IPS DF 6.9 (cell line): ENCODE measurements around the gene CRIP1.

Experiments
- DNase-seq: peaks from one replicate; pipeline ENCODE4 v3.0.0-alpha.2; 2013; ENCODE audit warnings: low read depth, low spot score
- H3K27ac ChIP-seq: one replicate; pipeline ENCODE4 v1.5.1; 2013; ENCODE audit warnings: low read length, control low read depth
- H3K27me3 ChIP-seq: 2 replicates; pipeline ENCODE4 v1.6.1; 2013; ENCODE audit warnings: mild to moderate bottlenecking, low read length; ENCODE audit not compliant: control insufficient read depth, insufficient read depth
- H3K36me3 ChIP-seq: 2 replicates; pipeline ENCODE4 v1.6.1; 2013; ENCODE audit warnings: low read length; ENCODE audit not compliant: control insufficient read depth, insufficient read depth
- H3K4me1 ChIP-seq: 2 replicates; pipeline ENCODE4 v1.6.1; 2013; ENCODE audit warnings: low read length; ENCODE audit not compliant: control insufficient read depth, insufficient read depth
- H3K4me3 ChIP-seq: 2 replicates; pipeline ENCODE4 v1.5.1; 2013; ENCODE audit warnings: mild to moderate bottlenecking, low read length
- H3K9me3 ChIP-seq: 2 replicates; pipeline ENCODE4 v1.6.1; 2013; ENCODE audit warnings: low read length, inconsistent platforms; ENCODE audit not compliant: control insufficient read depth, insufficient read depth
- WGBS: extraction: QIAGEN DNeasy Blood & Tissue Kit; methylation state at CpG from one replicate; pipeline ENCODE4 v1.1.7; 2013; ENCODE audit warnings: mixed read lengths, missing lambda C conversion rate; ENCODE audit not compliant: insufficient read length, insufficient coverage; 5-methylcytosine and 5-hydroxymethylcytosine counted together

CRIP1 gene

GRCh38 chr14:105525861-105526775 is 39.4 kb downstream of the CRIP1 start, which contains the start of gene TMEM121:
Gene TMEM121, plus strand, starts transcription at chr14:105526583. Its CDS starts 2,252 bp downstream, at chr14:105528835.
- Histone ChIP-seq H3K4me3 (no peak within 1 kb of the TSS), H3K36me3 (no peaks in the 10 kb centered on the region; the same call in 1 of the 2 replicates), H3K9me3 (peaks cover 8% of the 10 kb centered on the region), H3K27ac (no peak within 1 kb of the TSS), H3K4me1 (no peaks in the 10 kb centered on the region; the same call in 1 of the 2 replicates), H3K27me3 (no peaks in the 10 kb centered on the region)
- DNase-seq: no peak
- WGBS: no CpG with 5 or more reads among the region's 88 CpGs

GRCh38 chr14:105526776-105527380 is 40.2 kb downstream of the CRIP1 start:
- Histone ChIP-seq H3K27me3 (no peaks in the 10 kb centered on the region), H3K4me3 (no peak overlapping the region), H3K9me3 (peaks cover 10% of the 10 kb centered on the region), H3K27ac (no peak overlapping the region), H3K36me3 (no peaks in the 10 kb centered on the region; the same call in 1 of the 2 replicates), H3K4me1 (no peaks in the 10 kb centered on the region; the same call in 1 of the 2 replicates)
- no peak for DNase-seq
- WGBS: no CpG with 5 or more reads among the region's 48 CpGs

DNA sequence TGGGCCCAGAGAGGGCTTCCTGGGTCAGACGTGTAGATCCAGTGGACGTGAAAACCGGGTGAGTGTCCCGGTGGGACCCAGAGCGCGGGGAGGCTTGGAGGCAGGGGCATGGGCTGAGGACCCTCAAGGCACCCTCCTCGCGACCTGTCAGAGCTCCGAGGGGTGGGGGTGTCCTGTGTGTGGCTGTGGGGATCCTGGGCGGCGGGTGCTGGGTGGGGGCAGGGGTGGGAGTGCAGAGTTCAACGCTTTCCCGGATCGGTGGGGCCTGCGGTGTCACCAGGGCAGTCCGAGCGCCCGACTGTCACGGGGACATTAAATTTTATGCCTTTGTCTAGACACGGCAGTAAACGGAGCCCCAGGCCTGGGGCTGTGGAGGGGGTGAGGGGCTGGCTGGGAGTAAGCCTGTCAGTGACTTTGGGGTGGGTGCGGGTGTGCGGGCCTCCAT is 40.7 kb downstream of the CRIP1 start:
- H3K9me3 ChIP-seq: peaks cover 11% of the 10 kb centered on the region
- no peaks in the 10 kb centered on the region; the same call in 1 of the 2 replicates for H3K4me1 ChIP-seq
- WGBS: no CpG with 5 or more reads among the region's 23 CpGs
- H3K27ac ChIP-seq: no peak overlapping the region
- H3K4me3 ChIP-seq: no peak overlapping the region
- DNase-seq: no peak
- no peaks in the 10 kb centered on the region; the same call in 1 of the 2 replicates for H3K36me3 ChIP-seq
- H3K27me3 ChIP-seq: no peaks in the 10 kb centered on the region

DNA sequence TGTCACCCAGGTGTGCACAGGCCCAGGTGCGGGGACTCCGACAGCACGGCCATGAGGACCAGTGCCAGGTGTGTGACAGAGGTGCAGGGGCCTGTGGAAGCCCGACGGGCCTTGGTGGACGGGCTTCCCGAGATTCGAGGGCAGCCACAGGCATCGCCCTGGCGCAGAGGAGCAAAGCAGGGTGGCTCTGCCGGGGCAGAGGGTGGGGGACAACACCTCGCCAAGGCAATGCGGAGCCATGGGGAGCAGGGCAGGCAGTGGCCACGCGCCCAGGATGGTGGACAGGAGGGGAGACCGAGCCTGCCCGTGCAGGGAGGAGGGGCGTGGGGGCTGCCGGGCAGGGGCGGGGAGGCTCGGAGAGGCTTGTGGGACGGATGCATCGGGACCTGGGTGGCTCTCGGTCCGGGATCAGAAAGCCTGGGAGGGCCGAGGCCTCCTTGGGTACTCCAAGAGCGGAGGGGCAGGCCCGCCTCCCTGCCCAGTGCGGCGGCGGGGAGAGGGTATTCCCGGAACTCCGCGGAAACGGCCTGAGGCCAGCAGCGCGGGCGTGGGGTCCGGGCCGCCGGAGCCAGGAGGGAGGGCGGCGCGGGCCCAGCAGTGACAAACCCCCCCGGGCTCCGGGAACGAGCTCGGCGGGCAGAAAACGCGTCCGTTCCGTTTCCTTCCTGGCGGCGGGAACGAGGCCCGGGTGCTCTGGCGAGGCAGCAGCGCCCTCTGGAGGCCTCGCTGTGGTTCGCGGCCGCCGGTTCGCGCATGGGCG is 41.3 kb downstream of the CRIP1 start:
- peak; percentile 20 for DNase-seq
- H3K36me3 ChIP-seq: no peaks in the 10 kb centered on the region; the same call in 1 of the 2 replicates
- no CpG with 5 or more reads among the region's 67 CpGs for WGBS
- peaks cover 12% of the 10 kb centered on the region for H3K9me3 ChIP-seq
- H3K4me3 ChIP-seq: no peak overlapping the region
- no peaks in the 10 kb centered on the region for H3K27me3 ChIP-seq
- no peak overlapping the region for H3K27ac ChIP-seq
- H3K4me1 ChIP-seq: no peaks in the 10 kb centered on the region; the same call in 1 of the 2 replicates

- Histone ChIP-seq H3K27ac (no peak overlapping the region), H3K36me3 (no peaks in the 10 kb centered on the region; the same call in 1 of the 2 replicates), H3K27me3 (no peaks in the 10 kb centered on the region), H3K4me3 (no peak overlapping the region), H3K4me1 (no peaks in the 10 kb centered on the region; the same call in 1 of the 2 replicates), H3K9me3 (peaks cover 16% of the 10 kb centered on the region)
- no peak for DNase-seq
- WGBS: no CpG with 5 or more reads among the region's 89 CpGs
Measured at GRCh38 chr14:105528586-105529318, 42.1 kb downstream of the CRIP1 start.

DNA sequence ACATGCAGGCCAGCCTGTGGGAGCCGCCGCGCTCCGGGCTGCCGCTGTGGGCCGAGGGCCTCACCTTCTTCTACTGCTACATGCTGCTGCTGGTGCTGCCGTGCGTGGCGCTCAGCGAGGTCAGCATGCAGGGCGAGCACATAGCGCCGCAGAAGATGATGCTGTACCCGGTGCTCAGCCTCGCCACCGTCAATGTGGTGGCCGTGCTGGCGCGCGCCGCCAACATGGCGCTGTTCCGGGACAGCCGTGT is 42.6 kb downstream of the CRIP1 start:
- no CpG with 5 or more reads among the region's 24 CpGs for WGBS
- H3K4me1 ChIP-seq: no peaks in the 10 kb centered on the region; the same call in 1 of the 2 replicates

DNA sequence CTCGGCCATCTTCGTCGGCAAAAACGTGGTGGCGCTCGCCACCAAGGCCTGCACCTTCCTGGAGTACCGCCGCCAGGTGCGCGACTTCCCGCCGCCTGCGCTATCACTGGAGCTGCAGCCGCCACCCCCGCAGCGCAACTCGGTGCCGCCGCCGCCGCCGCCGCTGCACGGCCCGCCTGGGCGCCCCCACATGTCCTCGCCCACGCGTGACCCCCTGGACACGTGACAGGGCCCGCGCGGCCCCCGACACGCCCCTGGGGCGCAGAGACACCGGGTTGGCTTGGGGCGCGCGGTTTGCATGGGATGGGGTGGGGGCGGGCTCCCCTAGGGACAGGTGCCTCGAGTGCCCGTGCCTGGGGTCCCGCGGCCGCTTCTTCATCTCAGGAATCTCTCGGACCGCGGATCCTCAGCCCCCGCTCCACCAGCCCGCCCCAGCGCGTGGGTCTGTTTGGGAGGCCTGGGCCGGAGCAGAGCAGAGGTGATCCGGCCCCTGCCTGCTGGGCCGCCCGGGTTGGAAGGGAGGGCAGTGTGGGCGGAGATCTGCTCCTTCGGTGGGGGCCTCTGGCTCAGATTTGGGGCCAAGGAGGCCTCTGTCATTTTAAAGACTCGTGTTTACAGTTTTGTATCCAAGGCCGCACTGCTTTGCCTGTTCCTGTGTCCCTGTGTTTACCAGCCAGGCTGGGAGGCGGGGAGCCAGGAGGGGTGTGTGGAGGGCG is 43.0 kb downstream of the CRIP1 start:
- Histone ChIP-seq H3K36me3 (no peaks in the 10 kb centered on the region; the same call in 1 of the 2 replicates), H3K4me1 (no peaks in the 10 kb centered on the region; the same call in 1 of the 2 replicates), H3K9me3 (peaks cover 16% of the 10 kb centered on the region), H3K27me3 (no peaks in the 10 kb centered on the region), H3K4me3 (no peak overlapping the region), H3K27ac (no peak overlapping the region)
- no CpG with 5 or more reads among the region's 63 CpGs for WGBS
- no peak for DNase-seq

More for the DNA sequence above, 42.6 kb downstream of the CRIP1 start:
- Histone ChIP-seq H3K9me3 (peaks cover 16% of the 10 kb centered on the region), H3K36me3 (no peaks in the 10 kb centered on the region; the same call in 1 of the 2 replicates), H3K27me3 (no peaks in the 10 kb centered on the region), H3K4me3 (no peak overlapping the region), H3K27ac (no peak overlapping the region)
- no peak for DNase-seq

GRCh38 chr14:105530285-105531087 is 43.8 kb downstream of the CRIP1 start:
- Histone ChIP-seq H3K27me3 (no peaks in the 10 kb centered on the region), H3K4me1 (no peaks in the 10 kb centered on the region; the same call in 1 of the 2 replicates), H3K9me3 (peaks cover 18% of the 10 kb centered on the region), H3K4me3 (no peak overlapping the region), H3K36me3 (no peaks in the 10 kb centered on the region; the same call in 1 of the 2 replicates), H3K27ac (no peak overlapping the region)
- DNase-seq: no peak
- no CpG with 5 or more reads among the region's 19 CpGs for WGBS
